Measurements from ENCODE around the gene MRLN.
"Not testable (repeated sequence)": the region's sequence is repeated elsewhere in the genome, so short reads cannot be mapped to it uniquely, and the experiment has no call there.

Gene MRLN

GRCh38 chr10:59753267-59753666, at the start of gene MRLN:
MRLN (minus strand) TSS chr10:59753455.
- no peak for DNase-seq (ENCODE audit: low read depth)

DNA sequence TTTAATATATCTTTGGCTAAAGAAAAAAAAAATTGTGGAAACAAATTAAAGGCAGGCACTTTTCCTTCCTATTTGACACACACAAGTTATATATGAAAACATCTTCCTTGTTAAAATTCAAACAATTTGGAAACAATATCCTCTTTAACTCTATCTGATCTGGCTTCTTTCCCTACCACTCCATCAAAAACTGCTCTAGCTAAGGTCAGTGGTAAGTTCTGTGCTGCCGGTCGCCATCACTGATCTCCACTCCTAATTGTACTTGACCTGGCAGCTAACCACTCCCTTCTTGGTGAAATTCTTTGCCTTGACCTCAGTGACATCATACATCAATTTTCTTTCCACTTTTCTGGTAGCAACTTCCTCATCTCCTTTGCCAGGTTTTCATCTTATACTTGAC, 47.9 kb upstream of the MRLN start:
- no peak for DNase-seq (ENCODE audit: low read depth)

DNA sequence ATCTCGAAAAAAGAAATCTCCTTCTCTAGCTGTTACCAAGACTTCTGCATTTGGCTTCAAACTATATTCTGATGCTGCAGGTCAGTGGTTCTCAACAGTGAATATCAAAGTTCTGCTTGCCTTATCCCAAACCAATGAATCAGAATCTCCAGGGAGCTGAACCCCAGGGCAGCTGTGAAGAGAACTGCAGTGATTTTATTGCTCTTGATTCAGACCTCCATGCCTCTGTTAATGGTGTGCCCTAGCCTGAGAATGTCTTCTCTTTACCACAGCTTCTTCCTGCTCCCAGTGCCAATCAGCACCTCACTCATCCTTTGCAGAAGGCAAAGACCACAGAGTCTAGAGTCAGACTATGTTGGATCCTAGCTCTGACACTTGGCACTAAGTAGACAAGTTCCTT, 46.2 kb upstream of the MRLN start:
- no peak for DNase-seq (ENCODE audit: low read depth)

DNA sequence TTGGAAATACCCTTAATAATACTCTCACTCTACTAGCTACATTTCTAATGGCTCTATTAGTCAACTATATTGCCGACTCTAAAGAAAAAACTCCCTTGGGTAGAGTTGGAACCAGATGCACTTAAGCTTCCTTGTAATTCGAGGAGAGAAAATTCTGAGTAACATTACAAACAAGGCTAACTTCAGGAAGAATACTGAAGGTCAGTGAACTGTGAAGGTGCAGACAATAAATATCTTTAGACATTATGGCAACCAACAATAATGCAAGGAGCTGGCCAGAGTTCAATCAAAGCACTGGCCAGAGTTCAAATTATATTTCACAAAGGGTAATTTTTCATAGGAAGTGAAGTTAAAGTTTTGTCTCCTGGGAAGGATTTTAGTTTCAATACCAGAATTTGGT, 40.7 kb upstream of the MRLN start:
- DNase-seq (ENCODE audit: low read depth): peak; percentile 43

- no peak for DNase-seq (ENCODE audit: low read depth)
Observed at GRCh38 chr10:59792812-59793211, 39.6 kb upstream of the MRLN start.

DNA sequence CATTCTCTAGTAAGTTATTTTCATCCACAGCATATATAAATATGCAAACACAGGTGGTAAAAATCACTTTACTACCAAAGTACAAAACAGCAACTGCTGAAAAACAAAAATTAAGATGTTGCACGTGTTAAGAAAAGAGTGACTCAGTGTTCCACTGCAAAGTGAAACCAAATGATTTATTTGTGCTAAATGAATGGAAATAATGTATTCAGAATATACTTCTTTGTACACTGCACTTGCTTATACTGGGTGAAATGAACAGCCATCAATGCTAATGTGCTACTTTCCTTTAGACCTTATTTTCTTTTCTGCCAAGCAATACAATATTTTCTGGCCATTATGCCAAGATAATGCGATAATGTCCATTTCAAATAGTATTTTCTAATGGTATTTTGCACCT, 38.3 kb upstream of the MRLN start:
- DNase-seq (ENCODE audit: low read depth): no peak

DNA sequence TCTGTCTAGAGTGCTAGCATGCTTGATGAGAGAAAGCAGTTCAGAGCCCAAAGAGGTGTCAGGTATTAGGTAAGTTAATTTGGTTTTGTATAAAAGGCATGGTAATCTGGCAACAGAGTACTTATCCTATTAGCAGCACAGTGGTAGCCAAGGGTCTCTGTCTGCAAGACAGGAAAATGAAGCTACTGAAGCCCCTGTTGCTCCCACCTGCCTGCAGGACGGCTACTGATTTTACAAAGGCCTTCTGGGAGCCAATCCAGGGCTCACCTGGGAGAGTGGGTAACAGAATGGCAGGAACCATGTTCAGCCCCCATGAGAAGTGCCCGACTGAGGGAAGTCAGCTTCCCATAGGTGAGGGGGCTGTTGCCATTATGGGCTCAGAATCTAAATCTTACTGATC, 36.8 kb upstream of the MRLN start:
- not testable (repeated sequence) for DNase-seq (ENCODE audit: low read depth)

DNA sequence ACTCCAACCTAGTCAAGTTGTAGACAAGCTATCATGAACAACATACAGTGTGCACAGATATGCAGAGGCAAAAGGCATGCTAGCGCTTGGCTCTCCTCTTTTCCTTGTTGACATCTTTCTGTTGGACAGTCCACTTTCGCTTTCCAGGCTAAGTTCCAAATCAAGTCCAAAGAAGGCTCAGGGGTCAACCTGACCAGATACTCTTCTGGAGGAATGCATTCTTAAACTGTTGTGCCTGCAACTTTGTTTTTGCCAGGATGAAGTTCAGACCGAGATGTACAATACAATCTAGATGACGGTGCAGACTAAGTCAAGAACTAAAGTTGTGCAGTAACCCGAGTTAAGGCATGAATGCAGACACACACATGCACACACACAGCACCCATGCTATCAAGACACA, 35.7 kb upstream of the MRLN start:
- DNase-seq (ENCODE audit: low read depth): not testable (repeated sequence)

DNA sequence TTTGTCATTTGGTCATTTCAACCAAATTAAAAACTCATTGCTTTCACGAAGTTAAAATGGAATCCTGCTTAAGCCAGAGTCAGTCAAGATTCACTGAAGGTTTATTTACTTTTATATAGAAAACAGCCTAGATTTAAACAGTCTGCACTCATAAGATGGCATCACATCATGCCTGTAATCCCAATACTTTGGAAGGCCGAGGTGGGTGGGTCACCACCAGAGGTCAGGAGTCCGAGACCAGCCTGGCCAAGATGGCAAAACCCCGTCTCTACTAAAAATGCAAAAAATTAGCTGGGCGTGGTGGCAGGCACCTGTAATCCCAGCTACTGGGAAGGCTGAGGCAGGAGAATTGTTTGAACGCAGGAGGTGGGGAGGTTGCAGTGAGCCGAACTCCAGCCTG, 33.8 kb upstream of the MRLN start:
- not testable (repeated sequence) for DNase-seq (ENCODE audit: low read depth)

- DNase-seq (ENCODE audit: low read depth): not testable (repeated sequence)
Observed at GRCh38 chr10:59785476-59785875, 32.2 kb upstream of the MRLN start.

GRCh38 chr10:59781511-59781910, 28.3 kb upstream of the MRLN start:
- no peak for DNase-seq (ENCODE audit: low read depth)

DNA sequence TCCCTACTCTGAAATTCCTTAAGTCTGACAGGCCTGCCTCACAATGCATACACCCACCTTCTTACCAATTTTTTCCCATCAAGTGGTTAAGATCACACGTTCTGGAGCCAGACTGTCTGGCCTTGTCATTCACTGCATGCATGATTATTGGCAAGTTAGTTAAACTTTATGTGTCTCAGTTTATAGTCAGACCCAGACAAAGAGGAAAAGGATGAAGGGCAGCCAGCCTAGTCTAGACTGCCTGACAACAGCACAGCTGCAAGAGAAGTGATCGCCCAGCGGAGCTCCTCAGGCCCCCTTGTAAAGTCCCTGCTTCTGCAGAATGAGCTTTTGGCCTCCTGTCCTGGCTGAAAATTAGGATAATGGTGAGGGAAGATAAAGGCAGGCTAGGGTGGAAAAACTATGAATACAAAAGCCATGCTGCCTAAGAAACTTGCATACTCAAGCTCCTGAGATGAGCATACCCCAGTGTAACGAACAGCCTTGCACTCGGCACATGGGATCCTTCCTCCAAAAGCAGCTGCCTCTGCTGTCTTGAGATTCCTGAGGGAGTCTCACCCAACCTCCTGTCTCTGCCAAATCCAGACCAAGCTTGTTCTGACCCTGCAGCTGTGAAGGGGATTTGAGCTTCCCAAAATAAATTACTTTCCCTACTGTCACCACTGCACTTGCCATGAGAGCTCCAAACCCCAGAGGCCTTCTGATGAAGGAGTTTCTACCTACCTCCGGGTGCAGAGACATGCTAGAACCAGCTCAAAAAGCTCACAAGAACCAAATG, 26.7 kb upstream of the MRLN start:
- DNase-seq (ENCODE audit: low read depth): no peak

GRCh38 chr10:59774451-59774850, 21.2 kb upstream of the MRLN start:
- DNase-seq (ENCODE audit: low read depth): no peak

- no peak for DNase-seq (ENCODE audit: low read depth)
Observed at GRCh38 chr10:59773088-59773487, 19.8 kb upstream of the MRLN start.

DNA sequence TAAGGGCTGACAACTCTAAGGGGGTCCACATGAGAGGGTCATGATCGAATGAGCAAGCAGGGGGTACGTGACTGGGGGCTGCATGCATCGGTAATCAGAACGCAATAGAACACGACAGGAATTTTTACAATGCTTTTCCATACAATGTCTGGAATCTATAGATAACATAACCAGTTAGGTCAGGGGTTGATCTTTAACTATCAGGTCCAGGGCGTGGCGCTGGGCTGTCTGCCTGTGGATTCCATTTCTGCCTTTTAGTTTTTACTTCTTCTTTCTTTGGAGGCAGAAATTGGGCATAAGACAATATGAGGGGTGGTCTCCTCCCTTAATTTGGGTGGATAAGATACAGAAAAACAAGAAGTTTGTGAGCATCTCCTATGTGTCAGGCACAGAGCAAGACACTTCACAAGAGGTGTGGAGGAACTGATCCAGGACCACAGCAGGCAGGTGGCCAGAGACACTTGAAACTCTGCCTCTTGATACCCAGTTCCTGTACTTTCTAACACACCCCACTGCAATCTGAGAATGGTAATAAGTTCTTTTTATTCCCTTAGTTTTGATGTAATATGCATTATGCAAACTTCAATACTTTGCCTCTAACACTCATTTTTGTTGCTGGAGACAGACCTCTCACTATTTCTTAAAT, 18.0 kb upstream of the MRLN start:
- DNase-seq (ENCODE audit: low read depth): no peak

GRCh38 chr10:59770689-59771088, 17.4 kb upstream of the MRLN start:
- DNase-seq (ENCODE audit: low read depth): no peak

DNA sequence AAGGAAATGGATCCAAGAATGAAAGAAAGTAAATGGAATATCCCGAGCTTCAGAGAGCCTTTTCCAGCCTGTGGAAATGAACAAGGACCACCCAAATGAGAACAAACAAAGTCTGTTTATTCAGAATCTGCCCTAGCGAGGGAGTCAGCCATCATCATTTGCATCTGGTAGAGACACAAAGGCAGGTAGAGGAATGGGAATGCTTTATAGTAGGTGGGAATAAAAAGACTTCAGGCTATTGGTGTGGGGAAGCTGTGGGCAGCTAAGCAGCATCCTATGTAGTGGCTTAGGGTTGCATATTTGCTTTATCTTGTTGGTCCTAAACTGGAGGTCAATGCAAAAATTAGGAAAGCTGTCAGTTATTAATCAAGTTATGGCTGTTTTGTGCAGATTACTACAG, 9.2 kb upstream of the MRLN start:
- no peak for DNase-seq (ENCODE audit: low read depth)

DNA sequence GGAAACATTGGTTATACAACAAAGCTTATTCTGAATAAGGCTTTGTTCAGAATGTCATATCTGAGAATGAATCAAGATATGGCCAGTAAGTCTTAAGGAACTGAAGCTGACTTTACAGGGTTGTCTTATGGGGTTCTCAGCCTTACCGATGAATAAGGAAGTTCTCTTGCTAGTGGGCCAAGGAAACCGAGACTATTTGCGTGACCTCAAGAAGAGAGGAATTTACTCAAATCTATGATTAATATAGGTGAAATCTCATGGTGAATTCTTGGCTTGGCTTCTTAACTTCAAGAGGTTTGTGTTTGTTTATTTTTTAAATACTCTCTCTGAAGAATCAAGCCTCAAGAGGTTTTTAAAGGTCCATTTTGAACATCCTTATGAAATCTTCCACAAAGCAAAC, 4.7 kb upstream of the MRLN start:
- no peak for DNase-seq (ENCODE audit: low read depth)

GRCh38 chr10:59754951-59755350, 1.7 kb upstream of the MRLN start:
- DNase-seq (ENCODE audit: low read depth): no peak

DNA sequence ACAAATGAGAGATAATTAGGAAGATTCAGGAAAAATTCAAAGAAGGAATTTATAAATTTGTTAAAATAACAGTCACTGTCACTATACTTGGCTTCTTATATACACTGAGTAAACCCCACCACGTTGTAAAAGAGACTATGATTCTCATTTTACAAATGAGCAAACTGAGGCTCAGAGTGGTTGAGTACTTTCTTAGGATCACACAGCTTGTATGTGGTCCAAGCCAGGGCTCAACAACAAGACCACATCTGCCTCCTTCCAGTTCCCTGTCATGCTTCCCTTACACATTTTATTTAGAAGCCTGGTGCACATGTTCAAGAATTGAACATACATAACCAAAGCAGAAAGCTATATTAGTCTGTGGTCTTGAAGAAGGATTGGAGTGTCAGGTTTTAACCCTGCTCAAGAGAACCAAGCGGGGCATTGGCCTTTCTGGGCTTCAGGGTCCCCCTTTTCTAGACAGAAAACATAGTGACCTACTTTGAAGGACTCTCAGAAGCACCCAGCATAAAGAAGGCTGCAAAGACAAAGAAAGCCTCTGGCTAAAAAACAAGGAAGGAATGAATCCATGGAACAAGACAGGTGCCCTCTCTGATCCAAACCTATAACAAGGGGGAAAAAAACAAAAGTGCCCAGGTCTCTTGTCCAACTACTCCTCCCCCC, 846 bp downstream of the MRLN start:
- no peak for DNase-seq (ENCODE audit: low read depth)

- DNase-seq (ENCODE audit: low read depth): no peak
Observed at GRCh38 chr10:59750155-59750945, 2.9 kb downstream of the MRLN start.

DNA sequence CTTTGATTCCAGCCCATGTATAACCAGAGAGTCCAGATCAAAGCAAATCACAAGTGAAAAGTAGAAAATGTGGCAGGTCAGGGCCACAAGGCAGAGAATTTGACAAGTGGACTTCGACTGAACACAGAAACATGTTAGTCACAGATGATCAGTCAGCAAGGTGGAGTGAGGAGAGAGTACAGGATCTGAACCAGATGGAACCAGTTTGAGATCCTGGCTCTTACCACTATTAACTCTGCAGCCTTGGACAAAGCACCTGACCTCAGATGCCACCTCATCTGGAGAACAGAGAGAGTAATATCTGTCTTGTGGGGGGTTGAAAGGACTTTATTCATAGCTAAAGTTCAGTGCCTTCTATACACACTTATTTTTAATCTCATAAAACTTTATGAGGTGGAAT, 4.4 kb downstream of the MRLN start:
- DNase-seq (ENCODE audit: low read depth): no peak
